Endothelial cell of umbilical vein (primary cell): Measurements from ENCODE around the gene RTBDN. TPM values are rescaled to one million over a fixed set of nuclear protein-coding genes. Genes with fewer than 3 reads are reported as not detected.

Experiments used
- BruUV-seq: library from RNA; stranded (reverse); fragments of 400-500 nt; replicated peaks from 2 replicates; lab custom pipeline; 2021; lab: Mats Ljungman, UMichigan
- CTCF ChIA-PET: fragments of 300-600, 350-600 bp; sonication (Branson Sonifier 250); formaldehyde crosslinking; loops from one replicate; lab custom pipeline; 2021; ENCODE audit warnings: antibody characterized with exemption, inconsistent platforms; lab: Charles Lee
- POLR2A ChIA-PET: fragments of 300-600, 350-600 bp; sonication (Branson Sonifier 250); formaldehyde crosslinking; loops from one replicate; lab custom pipeline; 2021; ENCODE audit warnings: antibody characterized with exemption, inconsistent platforms; lab: Charles Lee
- DNase-seq: peaks from one replicate; pipeline ENCODE4 v3.0.0-alpha.2; 2011; ENCODE audit warnings: low read depth, low spot score
- FAIRE-seq: peaks from 2 replicates; lab custom pipeline; 2011; peaks lifted over from hg19 to GRCh38; lab: Jason Lieb, UNC
- H2AFZ ChIP-seq: 2 replicates; pipeline ENCODE4 v1.6.0; 2012; ENCODE audit warnings: low read depth, low read length, control low read depth, inconsistent platforms
- H3K27ac ChIP-seq: 2 replicates; pipeline ENCODE4 v1.5.1; 2011; ENCODE audit warnings: low read depth, mild to moderate bottlenecking, control low read depth, low read length, moderate library complexity; ENCODE audit not compliant: insufficient read depth
- H3K27me3 ChIP-seq, 2 experiments: 2 replicates each; pipeline versions ENCODE4 v1.6.0 to v1.6.1; 2011; ENCODE audit warnings: low read length in 2 of 2, mixed read lengths in 1 of 2; ENCODE audit not compliant: control insufficient read depth in 2 of 2, insufficient read depth in 2 of 2
- H3K36me3 ChIP-seq, 2 experiments: 2 replicates in 1 of 2; 3 replicates in 1 of 2; pipeline ENCODE4 v1.5.1; 2011; ENCODE audit warnings: low read length in 2 of 2, mild to moderate bottlenecking in 1 of 2, moderate library complexity in 1 of 2; ENCODE audit not compliant: control insufficient read depth in 2 of 2, insufficient read depth in 2 of 2; ENCODE audit errors: extremely low read depth in 1 of 2
- H3K4me1 ChIP-seq: 3 replicates; pipeline ENCODE4 v1.5.1; 2011; ENCODE audit warnings: mild to moderate bottlenecking, low read length; ENCODE audit not compliant: control insufficient read depth, insufficient read depth; ENCODE audit errors: extremely low read depth
- H3K4me2 ChIP-seq: 2 replicates; pipeline ENCODE4 v1.6.1; 2011; ENCODE audit warnings: low read length, control low read depth, mixed read lengths; ENCODE audit not compliant: insufficient read depth
- H3K4me3 ChIP-seq, 3 experiments: fragments of 200-600 bp in 1 of 3; sonication (generic), shearing (Covaris generic) in 1 of 3; replicated peaks in 1 of 3; 2 replicates each; pipeline ENCODE4 v1.5.1; 2011 to 2016; ENCODE audit warnings: control low read depth in 3 of 3, low read length in 3 of 3, mild to moderate bottlenecking in 2 of 3, inconsistent platforms in 1 of 3, low read depth in 1 of 3, moderate library complexity in 1 of 3; ENCODE audit not compliant: insufficient read depth in 1 of 3
- H3K79me2 ChIP-seq: 2 replicates; pipeline ENCODE4 v1.6.0; 2012; ENCODE audit warnings: low read length, inconsistent platforms; ENCODE audit not compliant: control insufficient read depth, insufficient read depth
- H3K9ac ChIP-seq: replicated peaks from 2 replicates; pipeline ENCODE3; 2011; ENCODE audit warnings: low read length, control low read depth; ENCODE audit not compliant: insufficient read depth; ENCODE audit errors: extremely low read depth
- H3K9me1 ChIP-seq: replicated peaks from 3 replicates; pipeline ENCODE4 v1.6.0; 2011; ENCODE audit warnings: mild to moderate bottlenecking, low read length; ENCODE audit not compliant: control insufficient read depth, insufficient read depth; ENCODE audit errors: extremely low read depth
- H3K9me3 ChIP-seq: replicated peaks from 2 replicates; pipeline ENCODE4 v1.5.1; 2012; ENCODE audit warnings: low read length, inconsistent platforms; ENCODE audit not compliant: control insufficient read depth, insufficient read depth
- H4K20me1 ChIP-seq: replicated peaks from 2 replicates; pipeline ENCODE3; 2011; ENCODE audit warnings: mild to moderate bottlenecking, low read length; ENCODE audit not compliant: control insufficient read depth, insufficient read depth; ENCODE audit errors: extremely low read depth
- EZH2 ChIP-seq: IDR thresholded peaks from 2 replicates; pipeline ENCODE4 v1.6.1; 2012; ENCODE audit warnings: borderline replicate concordance, low read depth, mild to moderate bottlenecking, moderate library complexity, low read length, inconsistent platforms; ENCODE audit not compliant: severe bottlenecking
- FOS ChIP-seq: IDR thresholded peaks from 2 replicates; pipeline ENCODE4 v1.6.1; 2011; ENCODE audit warnings: mild to moderate bottlenecking, low read length, moderate library complexity, borderline replicate concordance; ENCODE audit not compliant: insufficient read depth
- GATA2 ChIP-seq: IDR thresholded peaks from 2 replicates; pipeline ENCODE4 v1.7.0; 2011; ENCODE audit warnings: low read depth, mild to moderate bottlenecking, moderate library complexity, mixed read lengths, low read length; ENCODE audit not compliant: insufficient read length, insufficient read depth
- JUN ChIP-seq: IDR thresholded peaks from 2 replicates; pipeline ENCODE4 v1.6.1; 2011; ENCODE audit warnings: borderline replicate concordance, low read depth; ENCODE audit not compliant: insufficient read length, insufficient read depth
- MAX ChIP-seq: IDR thresholded peaks from 2 replicates; pipeline ENCODE4 v1.6.1; 2011; ENCODE audit not compliant: insufficient read depth, insufficient read length
- MYC ChIP-seq: IDR thresholded peaks from one replicate; pipeline ENCODE4 v1.6.1; 2011; ENCODE audit warnings: mild to moderate bottlenecking, low read depth, low read length
- POLR2A ChIP-seq: IDR thresholded peaks from 2 replicates; pipeline ENCODE4 v1.6.1; 2012; ENCODE audit warnings: low read depth, mild to moderate bottlenecking, control low read depth, low read length
- POLR2AphosphoS5 ChIP-seq: IDR thresholded peaks from 2 replicates; pipeline ENCODE4 v1.6.1; 2012; ENCODE audit warnings: low read depth, mild to moderate bottlenecking, control low read depth, low read length, moderate library complexity; ENCODE audit not compliant: insufficient read depth
- dilution Hi-C: fragments of 300-500 bp; cut with MboI; formaldehyde crosslinking; loops from one replicate; pipeline ENCODE4 v1.15.0; 2019; ENCODE audit warnings: low sequenced_read_pairs; ENCODE audit not compliant: extremely low pct_ligation_motif_present
- intact Hi-C: fragments of 100-400 bp; cut with micrococcal nuclease; formaldehyde crosslinking; loops from one replicate; pipeline ENCODE4 v1.10.0; 2022
- polyA plus RNA-seq, 4 experiments: library from polyadenylated mRNA; depleted of rRNA in 3 of 4; stranded (reverse) in 3 of 4; unstranded in 1 of 4; fragments of >200 nt; gene quantifications; 2 replicates each; pipeline versions ENCODE4 v1.2.1 to v1.2.3, GENCODE V29; 2011 to 2012; ENCODE audit warnings: missing spikeins in 1 of 4
- total RNA-seq: library from RNA; stranded (reverse); gene quantifications from 2 replicates; pipeline ENCODE4 v1.2.3, GENCODE V29; 2021
- TF ChIP-seq, protein P1 (sequence below), 2 donors: IDR thresholded peaks; 1 replicate in 1 of 2; 2 replicates in 1 of 2; pipeline ENCODE4 v1.5.1; 2011; ENCODE audit warnings: low read length in 2 of 2, mild to moderate bottlenecking in 2 of 2, moderate library complexity in 2 of 2, control low read depth in 1 of 2, inconsistent platforms in 1 of 2, low read depth in 1 of 2; ENCODE audit not compliant: insufficient read depth in 1 of 2; ENCODE audit errors: extremely low read depth in 1 of 2

The RTBDN gene
- total and polyA plus RNA-seq, 2 donors (not counting 3 experiments of a cell fraction or from before 2014, with no cell fraction given) = not detected

DNA sequence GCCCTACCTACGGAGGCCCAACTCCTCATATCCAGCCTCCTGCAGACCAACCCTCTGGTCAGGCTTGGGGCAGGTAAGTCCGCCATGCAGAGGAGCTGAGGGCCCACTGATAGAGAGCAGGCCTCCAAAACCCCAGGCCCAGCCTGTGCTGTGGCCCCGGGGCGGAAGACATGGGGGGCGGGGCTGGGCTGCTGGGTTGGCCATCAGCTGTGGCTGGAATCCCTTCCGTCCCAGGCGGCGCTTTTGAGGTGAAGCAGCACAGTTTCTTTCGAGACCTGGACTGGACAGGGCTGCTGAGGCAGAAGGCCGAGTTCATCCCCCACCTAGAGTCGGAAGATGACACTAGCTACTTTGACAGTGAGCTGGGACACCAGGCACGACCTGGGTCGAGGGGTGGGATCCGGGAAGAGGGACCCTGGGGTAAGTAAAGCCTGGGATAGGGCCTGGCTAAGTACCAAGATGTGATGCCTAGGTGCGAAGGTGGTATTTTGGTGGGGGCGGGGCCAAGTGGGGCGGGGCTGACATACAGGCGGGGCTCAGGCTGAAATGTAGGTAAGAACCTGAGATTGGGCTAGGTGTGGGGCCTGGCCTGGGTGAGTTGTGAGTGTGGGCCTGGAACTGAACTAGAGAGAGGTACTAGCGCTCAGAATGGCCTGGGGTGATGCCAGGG, 31.5 kb upstream of the RTBDN start:
- H3K9me3 ChIP-seq = no peaks in the 10 kb centered on the region
- H3K9me1 ChIP-seq = no peaks in the 10 kb centered on the region
- H4K20me1 ChIP-seq = no peaks in the 10 kb centered on the region
- no peaks in the 10 kb centered on the region for H3K36me3 ChIP-seq
- no TSS peak for BruUV-seq
- no peak overlapping the region for H3K9ac ChIP-seq
- no peak overlapping the region for H3K27ac ChIP-seq
- H3K4me1 ChIP-seq = peaks cover 2% of the 10 kb centered on the region
- intact Hi-C loops = no loop called here
- no peak for FAIRE-seq
- H3K4me2 ChIP-seq = no peak overlapping the region
- CTCF ChIA-PET = interaction anchor here (1.0 to 1.1 kb wide), 2 partner anchors 18 to 106 kb away, joined by 3 to 5 read pairs; no protein-coding TSS in a partner anchor
- no peak overlapping the region for H2AFZ ChIP-seq
- TF ChIP-seq POLR2A (no peak), POLR2AphosphoS5 (no peak), MAX (no peak), MYC (no peak), JUN (no peak), GATA2 (no peak), EZH2 (no peak), FOS (no peak)
- TF ChIP-seq, protein P1, sequence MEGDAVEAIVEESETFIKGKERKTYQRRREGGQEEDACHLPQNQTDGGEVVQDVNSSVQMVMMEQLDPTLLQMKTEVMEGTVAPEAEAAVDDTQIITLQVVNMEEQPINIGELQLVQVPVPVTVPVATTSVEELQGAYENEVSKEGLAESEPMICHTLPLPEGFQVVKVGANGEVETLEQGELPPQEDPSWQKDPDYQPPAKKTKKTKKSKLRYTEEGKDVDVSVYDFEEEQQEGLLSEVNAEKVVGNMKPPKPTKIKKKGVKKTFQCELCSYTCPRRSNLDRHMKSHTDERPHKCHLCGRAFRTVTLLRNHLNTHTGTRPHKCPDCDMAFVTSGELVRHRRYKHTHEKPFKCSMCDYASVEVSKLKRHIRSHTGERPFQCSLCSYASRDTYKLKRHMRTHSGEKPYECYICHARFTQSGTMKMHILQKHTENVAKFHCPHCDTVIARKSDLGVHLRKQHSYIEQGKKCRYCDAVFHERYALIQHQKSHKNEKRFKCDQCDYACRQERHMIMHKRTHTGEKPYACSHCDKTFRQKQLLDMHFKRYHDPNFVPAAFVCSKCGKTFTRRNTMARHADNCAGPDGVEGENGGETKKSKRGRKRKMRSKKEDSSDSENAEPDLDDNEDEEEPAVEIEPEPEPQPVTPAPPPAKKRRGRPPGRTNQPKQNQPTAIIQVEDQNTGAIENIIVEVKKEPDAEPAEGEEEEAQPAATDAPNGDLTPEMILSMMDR (IDR thresholded peaks at IDR 0.05; ENCODE audit: extremely low read depth in 1 of 2, insufficient read depth in 1 of 2, low read depth in 1 of 2, low read length in 2 of 2) = no peak
- POLR2A ChIA-PET = no interaction called here
- no peak for DNase-seq
- dilution Hi-C loops = no loop called here
- H3K79me2 ChIP-seq = no peaks in the 10 kb centered on the region
- no peak overlapping the region for H3K4me3 ChIP-seq
- no peaks in the 10 kb centered on the region for H3K27me3 ChIP-seq
